HG02884 (cell line): ENCODE measurements around the gene TNRC6B.
"Not testable (repeated sequence)": the region's sequence is repeated elsewhere in the genome, so short reads cannot be mapped to it uniquely, and the experiment has no call there.

Experiments
- ATAC-seq: cut with Tn5 transposase; IDR thresholded peaks from one replicate; pipeline ENCODE4 v1.9.1; 2021; ENCODE audit warnings: mild to moderate bottlenecking, moderate library complexity; ENCODE audit not compliant: unreplicated experiment

The TNRC6B gene

GRCh38 chr22:40348025-40348658 is 170.4 kb downstream of the TNRC6B start:
- ATAC-seq, result no peak

GRCh38 chr22:40352763-40353162 is 175.0 kb downstream of the TNRC6B start:
- no peak for ATAC-seq

GRCh38 chr22:40361100-40361499 is 183.4 kb downstream of the TNRC6B start:
- no peak for ATAC-seq

GRCh38 chr22:40363059-40363458 is 185.3 kb downstream of the TNRC6B start:
- ATAC-seq, result no peak

- no peak for ATAC-seq
Measured at GRCh38 chr22:40364431-40364830, 186.7 kb downstream of the TNRC6B start.

GRCh38 chr22:40366068-40366467 is 188.3 kb downstream of the TNRC6B start:
- no peak for ATAC-seq

GRCh38 chr22:40367342-40367741 is 189.6 kb downstream of the TNRC6B start:
- no peak for ATAC-seq

- ATAC-seq, result no peak
Measured at GRCh38 chr22:40368016-40368415, 190.3 kb downstream of the TNRC6B start.

GRCh38 chr22:40368836-40369235 is 191.1 kb downstream of the TNRC6B start:
- ATAC-seq, result no peak

GRCh38 chr22:40374567-40374966 is 196.8 kb downstream of the TNRC6B start:
- ATAC-seq, result no peak

- ATAC-seq, result no peak
Measured at GRCh38 chr22:40376149-40376548, 198.4 kb downstream of the TNRC6B start.

GRCh38 chr22:40377931-40378330 is 200.2 kb downstream of the TNRC6B start:
- no peak for ATAC-seq

- ATAC-seq, result not testable (repeated sequence)
Measured at GRCh38 chr22:40378448-40378847, 200.7 kb downstream of the TNRC6B start.

GRCh38 chr22:40381461-40381860 is 203.7 kb downstream of the TNRC6B start:
- no peak for ATAC-seq

- ATAC-seq, result no peak
Measured at GRCh38 chr22:40383905-40384304, 206.2 kb downstream of the TNRC6B start.

GRCh38 chr22:40385036-40385782 is 207.5 kb downstream of the TNRC6B start:
- no peak for ATAC-seq
